ENCODE data around the gene CSMD2.

The CSMD2 gene

GRCh38 chr1:33988161-33988560 is 176.9 kb downstream of the CSMD2 start:
- Histone ChIP-seq H3K27me3 (ENCODE audit: control insufficient read depth in 5 of 5, insufficient read depth in 4 of 5, low read length in 5 of 5) (peaks cover 0 to 5% (median 0%) of the 10 kb centered on the region in 5 donors), H3K36me3 (ENCODE audit: control insufficient read depth in 5 of 5, insufficient read depth in 5 of 5, low read length in 5 of 5) (no peaks in the 10 kb centered on the region), H3K4me3 (ENCODE audit: low read depth in 1 of 5, low read length in 5 of 5) (no peak overlapping the region), H3K27ac (ENCODE audit: low read depth, low read length) (no peak overlapping the region), H3K9ac (ENCODE audit: low read length in 5 of 5) (no peak overlapping the region), H3K4me1 (ENCODE audit: control insufficient read depth in 5 of 5, insufficient read depth in 5 of 5, low read length in 5 of 5) (peaks cover 6 to 20% (median 13%) of the 10 kb centered on the region in 5 donors), H3K9me3 (ENCODE audit: control insufficient read depth in 5 of 5, low read length in 5 of 5) (no peaks in the 10 kb centered on the region)

- no peak overlapping the region for H3K4me3 ChIP-seq (ENCODE audit: low read depth in 1 of 5, low read length in 5 of 5)
- H3K36me3 ChIP-seq (ENCODE audit: control insufficient read depth in 5 of 5, insufficient read depth in 5 of 5, low read length in 5 of 5) = no peaks in the 10 kb centered on the region
- H3K9ac ChIP-seq (ENCODE audit: low read length in 5 of 5) = no peak overlapping the region
- peaks cover 0 to 5% (median 0%) of the 10 kb centered on the region in 5 donors for H3K27me3 ChIP-seq (ENCODE audit: control insufficient read depth in 5 of 5, insufficient read depth in 4 of 5, low read length in 5 of 5)
- H3K4me1 ChIP-seq (ENCODE audit: control insufficient read depth in 5 of 5, insufficient read depth in 5 of 5, low read length in 5 of 5) = peaks cover 6 to 20% (median 13%) of the 10 kb centered on the region in 5 donors
- H3K9me3 ChIP-seq (ENCODE audit: control insufficient read depth in 5 of 5, low read length in 5 of 5) = no peaks in the 10 kb centered on the region
- H3K27ac ChIP-seq (ENCODE audit: low read depth, low read length) = no peak overlapping the region
Measured at GRCh38 chr1:33986390-33987095, 178.5 kb downstream of the CSMD2 start.

- Histone ChIP-seq H3K4me3 (ENCODE audit: low read depth in 1 of 5, low read length in 5 of 5) (no peak overlapping the region), H3K9ac (ENCODE audit: low read length in 5 of 5) (no peak overlapping the region), H3K36me3 (ENCODE audit: control insufficient read depth in 5 of 5, insufficient read depth in 5 of 5, low read length in 5 of 5) (no peaks in the 10 kb centered on the region), H3K27ac (ENCODE audit: low read depth, low read length) (no peak overlapping the region), H3K9me3 (ENCODE audit: control insufficient read depth in 5 of 5, low read length in 5 of 5) (no peaks in the 10 kb centered on the region), H3K27me3 (ENCODE audit: control insufficient read depth in 5 of 5, insufficient read depth in 4 of 5, low read length in 5 of 5) (peaks cover 0 to 5% (median 0%) of the 10 kb centered on the region in 5 donors), H3K4me1 (ENCODE audit: control insufficient read depth in 5 of 5, insufficient read depth in 5 of 5, low read length in 5 of 5) (peaks cover 6 to 20% (median 13%) of the 10 kb centered on the region in 5 donors)
Measured at GRCh38 chr1:33985656-33986055, 179.4 kb downstream of the CSMD2 start.

GRCh38 chr1:33984906-33985565 is 180.0 kb downstream of the CSMD2 start:
- Histone ChIP-seq H3K4me3 (ENCODE audit: low read depth in 1 of 5, low read length in 5 of 5) (no peak overlapping the region), H3K4me1 (ENCODE audit: control insufficient read depth in 5 of 5, insufficient read depth in 5 of 5, low read length in 5 of 5) (peaks cover 6 to 20% (median 13%) of the 10 kb centered on the region in 5 donors), H3K9ac (ENCODE audit: low read length in 5 of 5) (no peak overlapping the region), H3K27ac (ENCODE audit: low read depth, low read length) (no peak overlapping the region), H3K27me3 (ENCODE audit: control insufficient read depth in 5 of 5, insufficient read depth in 4 of 5, low read length in 5 of 5) (peaks cover 0 to 5% (median 0%) of the 10 kb centered on the region in 5 donors), H3K36me3 (ENCODE audit: control insufficient read depth in 5 of 5, insufficient read depth in 5 of 5, low read length in 5 of 5) (no peaks in the 10 kb centered on the region), H3K9me3 (ENCODE audit: control insufficient read depth in 5 of 5, low read length in 5 of 5) (no peaks in the 10 kb centered on the region)

- no peak overlapping the region for H3K9ac ChIP-seq (ENCODE audit: low read length in 5 of 5)
- H3K4me1 ChIP-seq (ENCODE audit: control insufficient read depth in 5 of 5, insufficient read depth in 5 of 5, low read length in 5 of 5) = peaks cover 6 to 20% (median 13%) of the 10 kb centered on the region in 5 donors
- no peak overlapping the region for H3K4me3 ChIP-seq (ENCODE audit: low read depth in 1 of 5, low read length in 5 of 5)
- no peak overlapping the region for H3K27ac ChIP-seq (ENCODE audit: low read depth, low read length)
- peaks cover 0 to 15% (median 0%) of the 10 kb centered on the region in 5 donors for H3K27me3 ChIP-seq (ENCODE audit: control insufficient read depth in 5 of 5, insufficient read depth in 4 of 5, low read length in 5 of 5)
- no peaks in the 10 kb centered on the region for H3K9me3 ChIP-seq (ENCODE audit: control insufficient read depth in 5 of 5, low read length in 5 of 5)
- no peaks in the 10 kb centered on the region for H3K36me3 ChIP-seq (ENCODE audit: control insufficient read depth in 5 of 5, insufficient read depth in 5 of 5, low read length in 5 of 5)
Measured at GRCh38 chr1:33982419-33982818, 182.6 kb downstream of the CSMD2 start.

GRCh38 chr1:33979341-33979740 is 185.7 kb downstream of the CSMD2 start:
- H3K27ac ChIP-seq (ENCODE audit: low read depth, low read length) = no peak overlapping the region
- no peak overlapping the region for H3K4me3 ChIP-seq (ENCODE audit: low read depth in 1 of 5, low read length in 5 of 5)
- no peaks in the 10 kb centered on the region for H3K36me3 ChIP-seq (ENCODE audit: control insufficient read depth in 5 of 5, insufficient read depth in 5 of 5, low read length in 5 of 5)
- H3K4me1 ChIP-seq (ENCODE audit: control insufficient read depth in 5 of 5, insufficient read depth in 5 of 5, low read length in 5 of 5) = peaks cover 0 to 6% (median 3%) of the 10 kb centered on the region in 5 donors
- H3K9ac ChIP-seq (ENCODE audit: low read length in 5 of 5) = no peak overlapping the region
- no peaks in the 10 kb centered on the region for H3K9me3 ChIP-seq (ENCODE audit: control insufficient read depth in 5 of 5, low read length in 5 of 5)
- peaks cover 0 to 20% (median 0%) of the 10 kb centered on the region in 5 donors for H3K27me3 ChIP-seq (ENCODE audit: control insufficient read depth in 5 of 5, insufficient read depth in 4 of 5, low read length in 5 of 5)

- Histone ChIP-seq H3K9ac (ENCODE audit: low read length in 5 of 5) (no peak overlapping the region), H3K36me3 (ENCODE audit: control insufficient read depth in 5 of 5, insufficient read depth in 5 of 5, low read length in 5 of 5) (no peaks in the 10 kb centered on the region), H3K4me1 (ENCODE audit: control insufficient read depth in 5 of 5, insufficient read depth in 5 of 5, low read length in 5 of 5) (peaks cover 7 to 37% (median 35%) of the 10 kb centered on the region in 5 donors), H3K27me3 (ENCODE audit: control insufficient read depth in 5 of 5, insufficient read depth in 4 of 5, low read length in 5 of 5) (peaks cover 0 to 17% (median 0%) of the 10 kb centered on the region in 5 donors), H3K4me3 (ENCODE audit: low read depth in 1 of 5, low read length in 5 of 5) (no peak overlapping the region), H3K27ac (ENCODE audit: low read depth, low read length) (no peak overlapping the region), H3K9me3 (ENCODE audit: control insufficient read depth in 5 of 5, low read length in 5 of 5) (no peaks in the 10 kb centered on the region)
Measured at GRCh38 chr1:33975961-33976360, 189.1 kb downstream of the CSMD2 start.

- Histone ChIP-seq H3K27ac (ENCODE audit: low read depth, low read length) (no peak overlapping the region), H3K9me3 (ENCODE audit: control insufficient read depth in 5 of 5, low read length in 5 of 5) (no peaks in the 10 kb centered on the region), H3K36me3 (ENCODE audit: control insufficient read depth in 5 of 5, insufficient read depth in 5 of 5, low read length in 5 of 5) (no peaks in the 10 kb centered on the region), H3K9ac (ENCODE audit: low read length in 5 of 5) (no peak overlapping the region), H3K27me3 (ENCODE audit: control insufficient read depth in 5 of 5, insufficient read depth in 4 of 5, low read length in 5 of 5) (peaks cover 0 to 16% (median 0%) of the 10 kb centered on the region in 5 donors), H3K4me3 (ENCODE audit: low read depth in 1 of 5, low read length in 5 of 5) (no peak overlapping the region), H3K4me1 (ENCODE audit: control insufficient read depth in 5 of 5, insufficient read depth in 5 of 5, low read length in 5 of 5) (peaks cover 7 to 38% (median 37%) of the 10 kb centered on the region in 5 donors)
Measured at GRCh38 chr1:33973799-33974545, 191.1 kb downstream of the CSMD2 start.

GRCh38 chr1:33972676-33973395 is 192.2 kb downstream of the CSMD2 start:
- no peaks in the 10 kb centered on the region for H3K36me3 ChIP-seq (ENCODE audit: control insufficient read depth in 5 of 5, insufficient read depth in 5 of 5, low read length in 5 of 5)
- H3K4me3 ChIP-seq (ENCODE audit: low read depth in 1 of 5, low read length in 5 of 5) = no peak overlapping the region
- H3K9ac ChIP-seq (ENCODE audit: low read length in 5 of 5) = no peak overlapping the region
- H3K27me3 ChIP-seq (ENCODE audit: control insufficient read depth in 5 of 5, insufficient read depth in 4 of 5, low read length in 5 of 5) = peaks cover 0 to 13% (median 0%) of the 10 kb centered on the region in 5 donors
- H3K9me3 ChIP-seq (ENCODE audit: control insufficient read depth in 5 of 5, low read length in 5 of 5) = no peaks in the 10 kb centered on the region
- H3K27ac ChIP-seq (ENCODE audit: low read depth, low read length) = no peak overlapping the region
- H3K4me1 ChIP-seq (ENCODE audit: control insufficient read depth in 5 of 5, insufficient read depth in 5 of 5, low read length in 5 of 5) = peaks cover 7 to 38% (median 37%) of the 10 kb centered on the region in 5 donors

Data from subcutaneous abdominal adipose tissue (tissue), 5 donors.